ENCODE results near the gene GP1BB. TPM values are rescaled to one million over a fixed set of nuclear protein-coding genes. Genes with fewer than 3 reads are reported as not detected.

Gene GP1BB
- total RNA-seq, 1 experiment from 2014 or later, result 3.6 TPM

- in situ Hi-C loops (cut with HindIII; ENCODE audit: low pct_unique_long_range_greater_than_20kb, low sequenced_read_pairs), result no loop called here
- no peak overlapping the region for H3K27ac ChIP-seq (ENCODE audit: low read length)
- intact Hi-C loops (cut with micrococcal nuclease; ENCODE audit: unreplicated experiment), result no loop called here
- H3K4me3 ChIP-seq (ENCODE audit: low read depth in 2 of 2, low read length in 2 of 2), result no peak overlapping the region
- no peak for DNase-seq (ENCODE audit: low read depth, low spot score)
- no TSS peak for BruUV-seq (replicated peaks)
- CTCF ChIA-PET, result no interaction called here
- POLR2A ChIA-PET, result no interaction called here
- H3K36me3 ChIP-seq (ENCODE audit: control insufficient read depth, insufficient read depth, low read length), result no peaks in the 10 kb centered on the region
- H3K27me3 ChIP-seq (ENCODE audit: control insufficient read depth, insufficient read depth, low read length), result no peaks in the 10 kb centered on the region
- TF ChIP-seq SIN3A (IDR thresholded peaks at IDR 0.05; ENCODE audit: borderline replicate concordance, insufficient read depth, low read depth, low read length), result no peak
- no peak for TF ChIP-seq POLR2AphosphoS5 (IDR thresholded peaks at IDR 0.05; ENCODE audit: low read depth, low read length)
- no peak for TF ChIP-seq TCF7L2 (IDR thresholded peaks at IDR 0.05; ENCODE audit: low read depth, low read length)
- no peak for TF ChIP-seq CTCF (IDR thresholded peaks at IDR 0.05)
- no peak for TF ChIP-seq REST (IDR thresholded peaks at IDR 0.05; ENCODE audit: insufficient read depth in 1 of 2, low read depth in 2 of 2, low read length in 1 of 2)
- ATAC-seq, result no peak
- H3K9me3 ChIP-seq (ENCODE audit: control insufficient read depth, insufficient read depth, low read depth, low read length), result no peaks in the 10 kb centered on the region
- H3K4me1 ChIP-seq (ENCODE audit: control insufficient read depth, insufficient read depth, low read length), result 0 out of 2 replicates have a peak, but pooled peaks cover 3% of the 10 kb centered on the region
Measured at GRCh38 chr22:19722178-19722981, 959 bp upstream of the GP1BB start.

- no peaks in the 10 kb centered on the region for H3K27me3 ChIP-seq (ENCODE audit: control insufficient read depth, insufficient read depth, low read length)
- no peak for DNase-seq (ENCODE audit: low read depth, low spot score)
- BruUV-seq (replicated peaks), result no TSS peak
- no peaks in the 10 kb centered on the region for H3K36me3 ChIP-seq (ENCODE audit: control insufficient read depth, insufficient read depth, low read length)
- H3K9me3 ChIP-seq (ENCODE audit: control insufficient read depth, insufficient read depth, low read depth, low read length), result no peaks in the 10 kb centered on the region
- in situ Hi-C loops (cut with HindIII; ENCODE audit: low pct_unique_long_range_greater_than_20kb, low sequenced_read_pairs), result no loop called here
- H3K27ac ChIP-seq (ENCODE audit: low read length), result no peak overlapping the region
- TF ChIP-seq POLR2AphosphoS5 (IDR thresholded peaks at IDR 0.05; ENCODE audit: low read depth, low read length) (no peak), REST (IDR thresholded peaks at IDR 0.05; ENCODE audit: insufficient read depth in 1 of 2, low read depth in 2 of 2, low read length in 1 of 2) (no peak), SIN3A (IDR thresholded peaks at IDR 0.05; ENCODE audit: borderline replicate concordance, insufficient read depth, low read depth, low read length) (no peak)
- intact Hi-C loops (cut with micrococcal nuclease; ENCODE audit: unreplicated experiment), result no loop called here
- H3K4me3 ChIP-seq (ENCODE audit: low read depth in 2 of 2, low read length in 2 of 2), result no peak overlapping the region
- ChIA-PET POLR2A (no interaction called here), CTCF (no interaction called here)
- no peak for ATAC-seq
- 0 out of 2 replicates have a peak, but pooled peaks cover 3% of the 10 kb centered on the region for H3K4me1 ChIP-seq (ENCODE audit: control insufficient read depth, insufficient read depth, low read length)
Measured at GRCh38 chr22:19722982-19723231, 432 bp upstream of the GP1BB start.
